Erythroblast (primary cell): ENCODE measurements around the gene PTGFRN.

Experiments
- GATA1 ChIP-seq: IDR thresholded peaks from 2 replicates; pipeline ENCODE4 v1.6.1; 2011; ENCODE audit warnings: low read depth, mild to moderate bottlenecking, control low read depth, low read length, moderate library complexity
- POLR2A ChIP-seq: IDR thresholded peaks from 2 replicates; pipeline ENCODE4 v1.6.1; 2011; ENCODE audit warnings: mild to moderate bottlenecking, low read length

DNA sequence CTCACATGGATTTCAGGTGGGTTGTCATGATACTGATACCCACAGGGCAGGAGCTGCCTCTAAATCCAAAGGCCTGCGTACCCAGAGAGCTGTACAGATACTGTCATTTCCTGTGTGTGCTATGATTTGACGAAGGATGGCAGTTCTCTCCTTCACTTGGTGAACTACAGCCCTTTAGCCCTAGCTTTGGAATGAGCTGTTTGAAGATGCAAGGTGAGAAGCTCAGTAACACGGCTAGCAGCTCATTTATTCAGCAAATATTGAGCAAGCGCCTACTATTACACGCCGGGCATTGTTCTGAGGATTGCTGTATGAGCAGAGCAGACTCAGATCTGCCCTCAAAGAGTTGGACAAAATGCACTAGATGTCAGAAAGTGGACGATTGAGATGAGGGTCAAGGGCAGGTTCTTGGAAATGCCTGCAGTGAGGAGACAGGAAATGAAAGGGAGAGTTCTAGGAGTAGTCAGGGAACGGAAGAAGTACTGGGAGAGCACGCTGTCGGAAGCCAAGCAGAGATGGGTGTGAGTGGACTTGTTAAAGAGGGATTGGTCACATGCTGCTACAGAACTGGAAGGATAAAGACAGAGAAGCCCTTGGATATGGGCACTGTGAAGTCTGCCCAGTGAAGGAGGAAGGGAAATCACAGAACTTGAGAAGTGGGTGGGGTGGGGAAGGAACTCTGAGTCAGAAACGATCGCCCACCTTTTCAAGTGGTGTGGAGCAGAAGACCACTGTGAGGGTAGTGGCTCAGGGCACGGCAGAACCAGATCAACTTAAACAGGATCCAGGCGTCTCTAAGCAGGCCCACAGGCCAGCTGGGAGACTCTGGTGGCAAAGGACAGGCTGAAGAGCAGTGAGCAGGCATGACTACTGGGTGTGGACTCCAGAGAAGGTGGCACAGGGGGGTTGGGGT, 7.1 kb downstream of the PTGFRN start:
- TF ChIP-seq POLR2A (no peak), GATA1 (no peak)
